Limb (tissue), 2 donors: ENCODE results near the gene CSGALNACT2.
"Not testable (repeated sequence)": the region's sequence is repeated elsewhere in the genome, so short reads cannot be mapped to it uniquely, and the experiment has no call there.

ENCODE experiments used
- DNase-seq, 2 donors: peaks; one replicate each; pipeline ENCODE4 v3.0.0-alpha.2; 2016; ENCODE audit errors: extremely low spot score in 2 of 2

The CSGALNACT2 gene

GRCh38 chr10:43177595-43177994 lies 39.4 kb downstream of the CSGALNACT2 start:
- no peak for DNase-seq

DNA sequence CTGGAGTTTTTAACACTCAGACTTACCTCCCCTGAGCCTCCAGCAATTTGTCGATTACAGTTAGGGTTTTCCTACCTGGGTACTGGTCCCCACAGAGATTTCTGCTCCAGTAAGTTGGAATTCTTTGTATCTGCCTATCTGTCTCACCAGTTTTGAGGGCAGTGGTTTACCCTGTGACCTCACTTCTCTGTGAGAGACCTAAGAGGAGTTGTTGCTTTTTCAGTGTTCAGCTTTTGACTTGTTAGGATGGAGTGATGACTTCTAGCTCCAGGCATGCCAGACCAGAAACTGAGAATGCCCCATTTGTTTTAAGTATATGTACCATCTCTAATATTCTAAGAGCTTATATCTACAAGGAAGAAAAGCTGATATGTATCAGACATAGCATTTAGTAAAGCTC lies 42.9 kb downstream of the CSGALNACT2 start:
- no peak for DNase-seq

- not testable (repeated sequence) for DNase-seq
Observed at GRCh38 chr10:43183764-43184163, 45.5 kb downstream of the CSGALNACT2 start.

- DNase-seq, result no peak
Observed at GRCh38 chr10:43186150-43186549, 47.9 kb downstream of the CSGALNACT2 start.

DNA sequence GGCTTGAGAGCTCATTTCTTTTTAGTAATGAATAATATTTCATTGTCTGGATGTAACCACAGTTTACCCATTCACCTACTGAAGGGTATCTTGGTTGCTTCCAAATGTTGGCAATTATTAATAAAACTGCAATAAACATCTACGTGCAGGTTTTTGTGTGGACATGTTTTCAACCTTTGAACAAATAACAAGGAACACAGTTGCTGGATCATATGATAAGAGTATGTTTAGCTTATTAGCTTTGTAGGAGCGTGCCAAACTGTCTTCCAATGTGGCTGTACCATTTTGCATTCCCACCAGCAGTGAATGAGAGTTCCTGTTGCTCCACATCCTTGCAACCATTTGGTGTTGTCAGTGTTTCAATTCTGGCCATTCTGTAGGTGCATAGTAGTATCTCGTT lies 49.0 kb downstream of the CSGALNACT2 start:
- no peak for DNase-seq

DNA sequence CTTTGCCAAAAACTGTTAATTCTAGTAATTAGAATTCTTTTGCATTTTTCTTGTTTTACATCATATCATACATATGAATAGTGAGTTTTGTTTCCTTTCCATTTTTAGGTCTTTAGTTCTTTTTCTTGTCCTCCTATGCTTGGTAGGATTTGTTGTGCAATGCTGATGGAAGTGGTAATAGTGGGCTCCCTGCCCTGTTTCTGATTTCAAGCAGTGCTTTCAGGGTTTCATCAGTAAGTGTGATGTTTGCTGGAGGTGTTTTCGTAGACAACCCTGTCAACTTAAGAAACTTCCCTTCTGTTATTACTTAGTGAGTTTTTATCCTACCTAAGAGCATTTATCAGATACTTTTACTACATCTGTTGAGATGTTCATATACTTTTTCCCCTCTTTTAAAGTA lies 50.5 kb downstream of the CSGALNACT2 start:
- DNase-seq, result no peak

DNA sequence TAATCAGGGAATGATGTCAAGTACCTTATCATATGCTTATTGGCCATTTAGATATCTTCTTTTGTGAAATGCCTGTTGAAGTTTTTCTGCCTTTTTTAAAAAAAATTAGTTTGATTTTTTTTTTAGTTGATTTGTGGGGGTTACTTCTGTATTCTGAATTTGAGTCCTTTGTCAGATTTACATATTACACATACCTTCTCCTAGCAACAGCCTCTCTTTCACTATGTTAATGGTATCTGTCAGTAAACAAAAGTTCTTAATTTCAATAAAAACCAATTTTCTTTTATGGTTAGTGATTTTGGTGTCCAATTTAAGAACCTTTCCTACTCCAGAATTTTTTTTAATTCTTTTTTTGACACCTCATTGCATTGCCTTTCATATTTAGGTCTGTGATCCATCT lies 52.0 kb downstream of the CSGALNACT2 start:
- no peak for DNase-seq

- DNase-seq, result no peak
Observed at GRCh38 chr10:43190775-43191174, 52.5 kb downstream of the CSGALNACT2 start.

- DNase-seq, result no peak
Observed at GRCh38 chr10:43192884-43193283, 54.6 kb downstream of the CSGALNACT2 start.

DNA sequence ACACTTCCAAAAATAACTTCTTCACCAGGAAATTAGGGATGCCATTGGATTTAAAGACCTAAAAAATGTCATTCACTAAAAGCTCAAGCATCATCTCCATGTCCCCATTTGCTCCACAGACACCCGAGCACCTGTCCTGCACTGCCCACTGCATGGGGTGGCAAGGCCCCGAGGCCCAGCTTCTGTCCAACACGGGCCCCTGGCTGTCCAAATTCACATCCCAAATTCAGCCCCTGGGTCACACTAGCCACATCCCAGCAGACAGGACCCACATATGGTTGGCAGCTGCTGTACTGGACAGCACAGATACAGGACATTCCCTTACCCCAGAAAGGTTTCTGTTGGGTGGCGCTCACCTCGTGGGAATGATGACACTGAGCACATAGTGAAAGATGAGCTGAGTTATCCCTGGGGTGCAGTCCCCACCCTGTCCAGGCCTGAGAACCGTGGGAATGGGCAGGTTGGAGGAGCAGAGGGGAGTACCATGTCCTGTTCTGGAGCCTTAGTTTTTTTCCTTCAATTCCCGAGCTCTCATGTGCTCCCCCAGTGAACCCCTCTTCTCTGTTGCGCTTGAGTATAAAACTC lies 55.3 kb downstream of the CSGALNACT2 start:
- DNase-seq, result no peak

GRCh38 chr10:43194266-43194665 lies 56.0 kb downstream of the CSGALNACT2 start:
- DNase-seq, result no peak

DNA sequence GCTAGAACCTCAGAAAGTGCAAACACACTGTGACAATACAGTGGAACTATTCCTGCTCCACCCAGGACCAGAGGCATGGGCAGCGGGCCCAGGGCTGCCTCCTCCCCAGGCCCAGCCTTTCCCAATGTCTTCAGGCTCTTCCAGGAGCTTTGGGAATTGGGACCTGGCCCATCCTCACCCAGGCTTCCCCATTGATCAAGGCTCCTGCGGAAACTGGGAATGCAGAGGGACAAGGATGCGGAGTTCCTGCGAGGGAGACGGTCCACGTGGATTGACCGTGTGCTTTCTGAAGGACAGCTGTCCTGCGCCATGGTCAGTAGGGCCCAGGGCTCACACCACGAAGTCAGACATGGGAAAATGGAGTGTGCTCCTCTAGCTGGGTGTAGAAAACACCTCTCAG lies 56.6 kb downstream of the CSGALNACT2 start:
- no peak for DNase-seq

DNA sequence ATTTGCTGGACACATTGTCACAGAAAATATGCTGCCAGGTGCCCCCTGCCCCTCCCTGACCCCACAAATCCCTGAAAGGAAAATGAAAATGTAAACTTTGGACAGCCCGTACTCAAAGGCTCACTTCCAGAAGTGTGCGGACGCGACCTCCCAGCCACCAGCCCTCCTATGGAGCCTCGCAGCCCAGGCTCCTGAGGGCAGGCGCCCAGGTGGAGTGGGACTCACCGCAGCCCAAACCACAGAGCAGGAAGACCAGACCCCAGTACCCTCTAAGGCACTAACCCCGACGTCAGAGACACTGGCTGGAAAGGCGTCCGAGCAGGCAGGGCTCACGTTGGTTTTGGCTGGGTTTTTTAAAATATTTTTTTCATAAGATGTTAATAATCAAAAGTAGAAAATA lies 57.3 kb downstream of the CSGALNACT2 start:
- DNase-seq, result no peak

DNA sequence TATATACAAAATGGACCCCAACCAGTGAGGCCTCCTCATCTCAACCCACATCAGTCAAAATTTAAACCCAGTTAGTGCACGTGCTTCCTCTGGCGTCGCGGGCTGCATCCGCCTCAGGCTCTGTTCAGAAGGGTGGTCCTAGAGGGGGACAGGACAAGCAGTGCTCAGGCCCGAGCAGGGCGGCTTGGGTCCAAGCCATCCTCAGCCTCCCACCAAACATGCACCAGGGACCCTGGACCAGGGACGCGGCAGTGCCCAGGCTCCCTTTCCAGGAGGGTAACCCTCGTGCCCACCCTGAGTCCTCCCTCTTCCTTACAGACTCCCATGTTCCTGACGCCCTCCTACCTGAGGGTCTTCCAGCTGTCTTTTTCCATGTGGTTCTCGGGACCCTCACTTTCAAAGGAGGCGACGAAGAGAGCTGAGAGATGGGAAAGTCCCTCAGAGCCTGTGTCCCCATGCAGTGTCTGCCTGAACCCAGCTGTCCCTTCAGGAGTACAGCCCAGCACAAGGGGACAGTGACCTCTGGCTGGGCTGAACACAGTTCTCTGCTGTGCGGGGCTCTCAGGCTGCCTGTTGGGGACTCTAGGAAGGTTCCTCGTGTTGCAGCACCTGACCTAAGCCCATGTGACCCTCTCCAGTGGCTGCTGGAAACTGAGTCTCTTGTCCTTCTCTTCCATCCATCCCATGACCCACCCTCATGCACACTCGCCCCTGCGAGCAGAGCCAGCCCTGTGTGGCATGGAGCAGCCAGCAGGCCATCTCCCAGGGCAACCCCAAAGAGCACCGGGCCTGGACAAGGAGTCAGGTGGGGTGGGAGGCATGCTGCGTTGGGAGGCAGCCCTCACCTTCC lies 58.1 kb downstream of the CSGALNACT2 start:
- DNase-seq, result no peak

GRCh38 chr10:43196981-43197833 lies 59.0 kb downstream of the CSGALNACT2 start:
- no peak for DNase-seq

GRCh38 chr10:43197834-43198681 lies 59.8 kb downstream of the CSGALNACT2 start:
- peak in 1 of 2 donors; percentile 19 for DNase-seq

GRCh38 chr10:43198682-43199005 lies 60.4 kb downstream of the CSGALNACT2 start:
- DNase-seq, result peak in 1 of 2 donors; percentile 18

GRCh38 chr10:43199088-43199683 lies 60.9 kb downstream of the CSGALNACT2 start:
- no peak for DNase-seq

DNA sequence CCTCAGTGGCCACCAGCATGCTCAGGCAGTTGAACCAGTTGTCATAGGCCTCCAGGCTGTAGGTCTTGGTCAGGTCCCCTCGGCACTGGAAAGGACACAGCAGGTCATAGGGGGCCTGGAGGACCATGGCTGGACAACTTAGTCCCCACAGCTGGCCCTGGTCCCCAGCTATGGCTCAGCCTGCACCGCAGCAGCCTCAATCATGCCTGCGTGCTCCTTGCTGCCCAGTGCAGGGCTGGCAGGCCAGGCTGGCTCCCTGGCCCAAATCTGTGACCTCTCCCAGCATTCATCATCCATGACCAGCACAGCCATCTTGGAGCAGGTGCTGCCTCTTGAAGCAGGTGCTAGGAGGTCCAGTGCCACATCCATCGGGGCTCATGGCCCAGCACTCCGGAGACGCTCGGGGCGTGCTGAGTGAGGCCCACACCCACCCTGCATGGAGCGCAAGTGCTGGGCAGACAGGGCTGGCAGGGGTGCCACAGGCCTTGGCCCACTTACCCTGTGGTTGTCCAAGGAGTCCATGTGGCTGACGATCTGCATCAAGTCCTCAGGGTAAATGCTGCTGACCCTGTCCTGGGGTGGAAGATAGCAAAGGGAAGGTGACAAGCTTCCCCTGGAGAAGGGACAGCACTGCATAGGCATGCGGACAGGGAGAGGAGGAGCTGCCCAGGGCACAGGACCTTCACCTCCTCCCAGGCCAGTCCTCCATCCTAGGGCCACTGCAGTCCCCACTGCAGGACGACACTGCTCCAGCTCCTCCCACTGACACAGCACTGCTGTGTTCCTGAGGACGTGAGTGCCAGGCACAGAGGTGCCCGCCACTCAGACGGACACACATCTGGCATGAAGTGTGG lies 61.7 kb downstream of the CSGALNACT2 start:
- peak in 1 of 2 donors; percentile 19 for DNase-seq
